MCF 10A (cell line): ENCODE results near the gene D2HGDH. TPM values are rescaled to one million over a fixed set of nuclear protein-coding genes. Genes with fewer than 3 reads are reported as not detected.

Source experiments
- BruUV-seq: library from RNA; stranded (reverse); fragments of 400-500 nt; replicated peaks from 2 replicates; lab custom pipeline; 2021; lab: Mats Ljungman, UMichigan
- CTCF ChIA-PET: fragments of 300-600 bp; sonication (Branson Sonifier 250); formaldehyde crosslinking; extraction: SDS; loops from one replicate; lab custom pipeline; 2021; ENCODE audit warnings: antibody characterized with exemption, inconsistent platforms; lab: Yijun Ruan, JAX
- POLR2A ChIA-PET: fragments of 300-600, 350-650 bp; sonication (Branson Sonifier 250); formaldehyde crosslinking; extraction: SDS; loops from one replicate; lab custom pipeline; 2020; ENCODE audit warnings: antibody characterized with exemption, inconsistent platforms; lab: Yijun Ruan, JAX
- DNase-seq: peaks from one replicate; pipeline ENCODE4 v3.0.0-alpha.2; 2018; ENCODE audit not compliant: unreplicated experiment
- H3K27ac Mint-ChIP-seq: one replicate; pipeline ENCODE4 v1.8.0; 2022; ENCODE audit warnings: mild to moderate bottlenecking, low read depth, mixed read lengths; ENCODE audit not compliant: unreplicated experiment
- H3K27me3 Mint-ChIP-seq: one replicate; pipeline ENCODE4 v1.8.0; 2022; ENCODE audit warnings: mixed read lengths; ENCODE audit not compliant: insufficient read depth, unreplicated experiment
- H3K36me3 Mint-ChIP-seq: one replicate; pipeline ENCODE4 v1.8.0; 2022; ENCODE audit warnings: mild to moderate bottlenecking, moderate library complexity, mixed read lengths; ENCODE audit not compliant: insufficient read depth, unreplicated experiment
- H3K4me1 Mint-ChIP-seq: one replicate; pipeline ENCODE4 v1.8.0; 2022; ENCODE audit warnings: mixed read lengths; ENCODE audit not compliant: insufficient read depth, unreplicated experiment
- H3K4me3 Mint-ChIP-seq: one replicate; pipeline ENCODE4 v1.8.0; 2022; ENCODE audit warnings: mild to moderate bottlenecking, moderate library complexity, mixed read lengths; ENCODE audit not compliant: unreplicated experiment
- H3K9me3 Mint-ChIP-seq: one replicate; pipeline ENCODE4 v1.8.0; 2022; ENCODE audit warnings: mixed read lengths; ENCODE audit not compliant: unreplicated experiment
- CTCF ChIP-seq: fragments of 200-600 bp; IDR thresholded peaks from one replicate; pipeline ENCODE4 v1.8.0; 2022; ENCODE audit warnings: antibody characterized with exemption, mild to moderate bottlenecking; ENCODE audit not compliant: unreplicated experiment
- intact Hi-C: fragments of 100-400 bp; cut with micrococcal nuclease; formaldehyde crosslinking; loops from 2 replicates; pipeline ENCODE4 v1.14.1; 2022
- total RNA-seq: library from RNA; stranded (reverse); gene quantifications from 2 replicates; pipeline ENCODE4 v1.2.3, GENCODE V29; 2022

D2HGDH gene
- total RNA-seq, 1 experiment from 2014 or later: 41.5 TPM

- Mint-ChIP-seq H3K27ac (no peak overlapping the region), H3K4me3 (no peak overlapping the region)
- POLR2A ChIA-PET: no interaction called here
Observed at GRCh38 chr2:241771286-241772062, 37.0 kb downstream of the D2HGDH start.

DNA sequence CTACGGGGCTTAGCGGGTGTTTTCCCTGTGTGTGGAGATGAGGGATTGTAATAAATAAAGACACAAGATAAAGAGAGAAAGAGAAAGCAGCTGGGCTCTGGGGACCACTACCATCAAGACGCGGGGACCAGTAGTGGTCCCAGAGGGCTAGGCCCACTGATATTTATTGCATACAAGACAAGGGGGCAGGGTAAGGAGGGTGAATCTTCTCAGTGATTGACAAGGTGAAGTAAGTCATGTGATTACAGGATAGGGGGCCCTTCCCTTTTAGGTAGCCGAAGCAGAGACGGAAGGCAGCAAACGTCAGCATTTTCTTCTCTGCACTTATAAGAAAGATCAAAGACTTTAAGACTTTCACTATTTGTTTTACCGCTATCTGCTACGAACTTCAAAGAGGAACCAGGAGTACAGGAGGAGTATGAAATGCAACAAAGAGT, 37.7 kb downstream of the D2HGDH start:
- intact Hi-C loops: no loop called here
- H3K36me3 Mint-ChIP-seq: no peaks in the 10 kb centered on the region
- no peak overlapping the region for H3K27ac Mint-ChIP-seq
- H3K4me1 Mint-ChIP-seq: no peaks in the 10 kb centered on the region
- BruUV-seq: no TSS peak
- no peaks in the 10 kb centered on the region for H3K9me3 Mint-ChIP-seq
- TF ChIP-seq CTCF: no peak
- ChIA-PET CTCF (no interaction called here), POLR2A (no interaction called here)
- H3K4me3 Mint-ChIP-seq: no peak overlapping the region
- DNase-seq: no peak
- no peaks in the 10 kb centered on the region for H3K27me3 Mint-ChIP-seq

More at GRCh38 chr2:241771286-241772062, 37.0 kb downstream of the D2HGDH start:
- TF ChIP-seq CTCF: no peak
- Mint-ChIP-seq H3K9me3 (no peaks in the 10 kb centered on the region), H3K27me3 (no peaks in the 10 kb centered on the region), H3K4me1 (no peaks in the 10 kb centered on the region), H3K36me3 (no peaks in the 10 kb centered on the region)
- no peak for DNase-seq
- BruUV-seq: no TSS peak
- CTCF ChIA-PET: no interaction called here
- intact Hi-C loops: no loop called here

GRCh38 chr2:241773511-241774418, 39.3 kb downstream of the D2HGDH start:
- POLR2A ChIA-PET: interaction anchor here (0.6 kb wide), 1 partner anchor 215 kb away, joined by 4 read pairs; the partner anchor contains the start of gene BOK
- Mint-ChIP-seq H3K27me3 (no peaks in the 10 kb centered on the region), H3K36me3 (no peaks in the 10 kb centered on the region), H3K4me1 (no peaks in the 10 kb centered on the region), H3K27ac (no peak overlapping the region), H3K9me3 (no peaks in the 10 kb centered on the region), H3K4me3 (no peak overlapping the region)
- intact Hi-C loops: no loop called here
- BruUV-seq: no TSS peak
- TF ChIP-seq CTCF: no peak
- no peak for DNase-seq
- CTCF ChIA-PET: interaction anchor here (0.8 to 0.9 kb wide), 2 partner anchors 105 kb away, joined by 4 to 6 read pairs; no protein-coding TSS in a partner anchor
